ENCODE measurements around the gene AIRE.
"Not testable (repeated sequence)": the region's sequence is repeated elsewhere in the genome, so short reads cannot be mapped to it uniquely, and the experiment has no call there.

The AIRE gene

DNA sequence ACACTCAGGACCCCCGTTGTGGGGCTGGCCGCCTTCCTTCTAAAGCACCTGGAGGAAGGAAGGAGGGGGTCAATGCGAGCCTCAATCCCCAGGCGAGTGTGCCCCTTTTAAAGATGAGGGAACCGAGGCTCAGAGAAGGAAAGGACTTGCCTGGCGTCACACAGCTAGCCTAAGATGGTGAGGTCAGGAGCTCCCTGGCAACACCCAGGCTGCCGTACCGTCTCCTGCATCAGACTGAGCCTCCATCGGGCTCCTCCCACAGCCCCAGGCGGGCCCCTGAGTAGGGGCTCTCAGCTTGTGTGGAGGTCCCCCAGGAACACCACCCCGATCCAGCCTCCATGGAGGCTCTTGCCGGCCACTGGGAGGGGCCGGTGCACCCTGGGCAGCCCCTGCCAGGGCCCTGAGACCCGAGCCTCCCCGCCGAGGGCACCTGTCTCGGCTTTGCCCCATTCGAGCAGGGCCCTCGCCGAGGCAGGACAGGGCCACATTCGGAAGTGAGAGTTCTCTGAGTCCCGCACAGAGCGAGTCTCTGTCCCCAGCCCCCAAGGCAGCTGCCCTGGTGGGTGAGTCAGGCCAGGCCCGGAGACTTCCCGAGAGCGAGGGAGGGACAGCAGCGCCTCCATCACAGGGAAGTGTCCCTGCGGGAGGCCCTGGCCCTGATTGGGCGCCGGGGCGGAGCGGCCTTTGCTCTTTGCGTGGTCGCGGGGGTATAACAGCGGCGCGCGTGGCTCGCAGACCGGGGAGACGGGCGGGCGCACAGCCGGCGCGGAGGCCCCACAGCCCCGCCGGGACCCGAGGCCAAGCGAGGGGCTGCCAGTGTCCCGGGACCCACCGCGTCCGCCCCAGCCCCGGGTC is at the start of gene AIRE:
TSS of gene AIRE (plus strand) at position 739 of the 855 bp plus-strand sequence. CDS start 131 bp downstream, outside the sequence.
- H3K36me3 Mint-ChIP-seq (ENCODE audit: insufficient read depth) = no peaks in the 10 kb centered on the region
- peaks cover 3% of the 10 kb centered on the region for H3K4me1 Mint-ChIP-seq
- ATAC-seq (replicated peaks; ENCODE audit: extremely low read depth, poor library complexity, severe bottlenecking) (no peak), DNase-seq (ENCODE audit: low spot score in 2 of 2) (no peak)
- H3K9me3 Mint-ChIP-seq = no peaks in the 10 kb centered on the region
- no peak within 1 kb of the TSS for H3K27ac Mint-ChIP-seq (ENCODE audit: low read depth)
- H3K27me3 Mint-ChIP-seq = peaks cover 5% of the 10 kb centered on the region
- no peak within 1 kb of the TSS for H3K4me3 Mint-ChIP-seq

DNA sequence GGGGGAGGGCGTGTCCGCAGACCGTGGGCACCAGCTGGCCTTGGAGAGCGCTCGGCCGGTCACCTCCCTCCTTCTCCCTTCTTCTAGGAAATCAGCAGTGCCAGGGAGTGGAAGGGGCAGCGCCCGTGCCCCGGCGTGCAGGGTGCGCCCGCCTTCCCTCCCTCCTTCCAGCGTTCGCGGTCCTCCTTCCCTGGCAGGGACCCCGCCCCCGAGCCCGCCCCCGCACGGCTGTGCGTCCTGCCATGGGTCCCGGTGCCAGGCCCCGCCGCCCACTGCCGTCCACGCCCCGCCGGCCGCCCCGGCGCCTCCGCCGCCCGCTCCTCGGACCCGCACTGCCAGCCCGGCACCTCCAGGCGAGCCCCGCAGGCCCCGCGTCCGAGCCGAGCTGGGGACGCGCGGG is 45.3 kb upstream of the AIRE start:
- not testable (repeated sequence) for H3K9me3 Mint-ChIP-seq

DNA sequence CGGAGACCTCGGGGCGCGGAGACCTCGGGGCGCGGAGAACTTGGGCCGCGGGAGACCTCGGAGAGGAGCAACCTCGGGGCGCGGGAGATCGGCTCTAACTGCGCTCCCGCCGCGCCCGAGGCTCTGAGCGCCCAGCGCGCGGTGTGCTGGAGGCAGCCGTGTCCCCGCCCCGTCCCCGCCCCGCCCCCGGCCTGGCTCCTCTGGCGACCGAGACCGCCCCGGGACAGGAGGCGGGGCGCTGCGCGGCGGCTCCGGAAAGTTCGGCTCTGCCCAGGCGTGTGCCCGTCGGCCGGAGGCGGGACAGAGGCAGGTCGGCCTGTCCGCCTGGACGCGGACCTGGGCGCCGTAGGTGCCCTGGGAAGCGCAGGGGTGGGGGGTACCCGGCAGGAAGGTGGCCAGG is 44.8 kb upstream of the AIRE start, which contains the start of gene ICOSLG:
TSS of gene ICOSLG (minus strand) at position 102 of the 400 bp plus-strand sequence. CDS start 126 bp downstream, outside the sequence.
- not testable (repeated sequence) for H3K9me3 Mint-ChIP-seq; H3K4me3 Mint-ChIP-seq; H3K36me3 Mint-ChIP-seq (ENCODE audit: insufficient read depth); H3K27me3 Mint-ChIP-seq; H3K27ac Mint-ChIP-seq (ENCODE audit: low read depth); H3K4me1 Mint-ChIP-seq; DNase-seq (ENCODE audit: low spot score in 2 of 2)
- peak; percentile 30 for ATAC-seq (replicated peaks; ENCODE audit: extremely low read depth, poor library complexity, severe bottlenecking)

More for the DNA sequence above, 45.3 kb upstream of the AIRE start:
- H3K4me1 Mint-ChIP-seq; H3K36me3 Mint-ChIP-seq (ENCODE audit: insufficient read depth); H3K27me3 Mint-ChIP-seq; DNase-seq (ENCODE audit: low spot score in 2 of 2); ATAC-seq (replicated peaks; ENCODE audit: extremely low read depth, poor library complexity, severe bottlenecking); H3K4me3 Mint-ChIP-seq; H3K27ac Mint-ChIP-seq (ENCODE audit: low read depth): not testable (repeated sequence)

DNA sequence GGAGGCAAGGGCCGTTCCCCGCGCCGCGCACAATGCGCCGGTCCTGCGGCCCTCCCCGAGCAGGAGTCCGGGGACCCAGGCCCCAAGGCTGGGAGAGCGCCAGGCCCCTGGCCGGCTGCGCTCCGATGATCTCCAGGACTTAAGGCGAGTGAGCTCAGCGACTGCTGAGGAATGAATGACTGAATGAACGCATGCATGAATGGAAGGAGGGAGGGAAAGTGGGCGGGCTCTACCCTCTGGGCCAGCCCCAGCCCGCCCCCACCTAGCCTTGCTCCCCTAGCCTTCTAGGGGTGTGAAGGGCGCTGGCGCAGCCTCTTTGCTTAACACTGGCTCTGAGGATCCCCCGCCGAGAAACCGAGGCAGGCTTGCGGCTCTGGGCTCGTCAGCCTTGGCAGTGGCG is 44.4 kb upstream of the AIRE start:
- DNase-seq (ENCODE audit: low spot score in 2 of 2); H3K27me3 Mint-ChIP-seq; H3K9me3 Mint-ChIP-seq; H3K4me3 Mint-ChIP-seq; H3K4me1 Mint-ChIP-seq; H3K36me3 Mint-ChIP-seq (ENCODE audit: insufficient read depth); H3K27ac Mint-ChIP-seq (ENCODE audit: low read depth): not testable (repeated sequence)
- peak; percentile 33 for ATAC-seq (replicated peaks; ENCODE audit: extremely low read depth, poor library complexity, severe bottlenecking)

DNA sequence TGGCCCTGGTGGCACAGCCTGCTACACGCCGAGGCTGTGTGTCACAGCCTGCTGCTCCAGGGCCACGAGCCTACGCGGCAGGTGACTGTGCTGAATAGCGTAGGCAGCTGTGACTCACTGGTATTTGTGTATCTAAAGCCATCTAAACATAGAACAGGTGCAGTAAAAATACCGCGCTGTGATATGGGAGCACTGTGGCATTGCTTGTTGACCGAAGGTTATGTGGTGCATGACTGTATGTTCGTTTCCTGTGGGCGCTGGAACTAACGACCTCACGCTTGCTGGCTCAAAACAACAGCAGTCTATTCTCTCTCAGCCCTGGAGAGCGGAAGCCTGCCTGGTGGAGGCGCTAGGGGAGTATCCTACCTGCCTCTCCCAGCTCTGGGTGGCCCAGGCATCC is 41.7 kb upstream of the AIRE start:
- not testable (repeated sequence) for H3K27me3 Mint-ChIP-seq; H3K4me1 Mint-ChIP-seq; H3K27ac Mint-ChIP-seq (ENCODE audit: low read depth); H3K36me3 Mint-ChIP-seq (ENCODE audit: insufficient read depth); H3K9me3 Mint-ChIP-seq; DNase-seq (ENCODE audit: low spot score in 2 of 2); H3K4me3 Mint-ChIP-seq
- peak; percentile 86 for ATAC-seq (replicated peaks; ENCODE audit: extremely low read depth, poor library complexity, severe bottlenecking)

DNA sequence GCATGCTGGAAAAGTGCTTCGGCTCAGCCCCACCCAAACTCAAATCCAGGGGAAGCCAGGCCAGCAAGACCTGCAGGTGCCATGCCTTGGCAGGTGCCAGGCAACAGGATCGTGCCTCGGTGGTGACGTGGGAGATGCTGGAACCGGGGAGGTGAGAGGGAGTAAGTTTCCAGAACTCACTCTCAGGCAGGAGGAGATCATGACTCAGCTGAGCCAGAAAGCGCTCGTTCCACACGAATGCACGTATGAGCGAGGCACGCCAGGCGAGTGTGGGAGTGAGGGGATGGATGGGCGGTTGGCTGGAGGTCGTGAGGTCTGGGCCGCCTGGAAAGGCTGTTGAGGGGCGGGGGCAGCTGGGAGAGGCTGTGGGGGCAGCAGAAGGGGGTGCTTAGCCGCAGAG is 37.8 kb upstream of the AIRE start:
- not testable (repeated sequence) for ATAC-seq (replicated peaks; ENCODE audit: extremely low read depth, poor library complexity, severe bottlenecking); H3K9me3 Mint-ChIP-seq; H3K36me3 Mint-ChIP-seq (ENCODE audit: insufficient read depth); H3K4me3 Mint-ChIP-seq; H3K4me1 Mint-ChIP-seq; DNase-seq (ENCODE audit: low spot score in 2 of 2); H3K27ac Mint-ChIP-seq (ENCODE audit: low read depth); H3K27me3 Mint-ChIP-seq

DNA sequence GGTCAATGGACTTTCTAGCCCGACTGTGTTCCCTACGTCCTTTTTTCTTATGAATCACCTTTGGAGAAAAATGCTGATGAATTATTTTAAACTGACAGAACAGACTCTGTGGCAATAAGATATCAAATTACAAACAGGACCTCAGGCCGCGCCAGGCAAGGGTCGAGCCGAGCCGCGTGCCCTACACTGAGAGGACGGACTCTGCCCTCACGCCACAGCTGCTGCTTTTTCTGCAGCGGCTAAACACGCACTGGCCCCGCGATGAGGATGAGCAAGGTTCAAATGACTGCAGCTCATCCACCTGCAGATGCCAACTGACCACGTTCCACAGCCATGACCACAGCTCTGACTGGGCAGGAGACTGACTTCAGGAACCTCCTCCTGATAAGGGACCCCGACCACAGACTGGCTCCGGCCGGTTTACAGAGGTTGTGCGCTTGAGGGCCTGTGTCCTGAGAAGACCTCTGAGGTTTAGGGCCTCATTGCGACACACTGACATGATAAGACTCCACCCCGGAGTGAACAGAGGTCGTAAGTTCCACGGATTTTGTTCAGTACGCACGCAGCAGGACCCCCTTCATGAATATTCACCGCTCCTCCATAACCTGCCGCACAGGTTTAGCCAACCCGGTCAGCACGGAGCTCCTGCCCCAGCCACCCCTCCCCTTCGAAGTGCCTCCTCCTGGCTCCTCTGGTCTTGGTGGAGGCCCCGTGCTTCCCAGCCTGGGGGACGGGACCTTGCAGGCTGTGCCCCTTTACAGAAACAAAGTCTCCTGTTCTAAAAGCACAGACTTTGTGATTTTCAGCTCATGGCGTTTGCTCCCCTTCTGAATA is 36.3 kb upstream of the AIRE start:
- not testable (repeated sequence) for H3K27ac Mint-ChIP-seq (ENCODE audit: low read depth); ATAC-seq (replicated peaks; ENCODE audit: extremely low read depth, poor library complexity, severe bottlenecking); H3K9me3 Mint-ChIP-seq; DNase-seq (ENCODE audit: low spot score in 2 of 2); H3K27me3 Mint-ChIP-seq; H3K4me1 Mint-ChIP-seq; H3K4me3 Mint-ChIP-seq; H3K36me3 Mint-ChIP-seq (ENCODE audit: insufficient read depth)

DNA sequence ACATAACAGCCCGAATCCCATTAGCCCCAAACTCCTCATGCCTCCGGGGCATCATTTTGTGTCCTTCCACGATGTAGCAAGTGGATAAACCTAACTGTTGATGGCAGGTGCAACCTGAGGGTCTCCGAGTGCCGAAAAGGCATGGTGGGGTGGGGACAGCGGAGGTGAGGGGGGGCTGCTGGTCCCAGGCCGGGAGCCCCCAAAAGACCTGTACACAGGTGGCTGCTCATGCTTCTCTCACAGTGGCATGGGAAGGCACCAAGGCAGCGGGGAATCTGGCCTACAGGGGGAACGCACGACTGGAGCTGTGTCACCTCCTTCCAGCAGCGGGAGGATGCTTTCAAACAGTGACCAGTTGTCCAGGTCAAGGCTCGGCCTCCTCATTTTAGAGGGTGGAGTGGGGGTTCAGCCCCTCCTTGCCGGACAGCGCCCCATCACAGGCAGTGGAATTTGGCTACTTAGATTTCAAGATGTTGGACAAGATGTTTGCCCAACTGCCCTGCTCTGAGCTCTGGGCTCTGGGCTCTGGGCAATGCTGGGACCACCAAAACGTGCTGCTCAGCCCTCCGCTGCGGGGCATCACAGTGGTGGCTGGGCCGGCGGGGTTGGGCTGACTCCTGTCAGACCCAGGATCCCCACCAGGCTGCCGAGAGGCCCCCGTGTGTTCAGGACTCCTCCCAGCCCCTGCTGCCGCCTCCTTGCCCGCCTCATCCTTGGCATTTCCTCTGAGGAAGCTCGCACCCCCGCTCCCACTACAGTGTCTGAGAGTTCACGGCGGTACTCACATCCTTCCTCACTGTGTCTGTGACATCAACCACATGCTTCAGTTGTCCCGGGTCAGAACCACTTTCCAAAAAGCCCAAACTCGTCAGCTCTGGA is 31.6 kb upstream of the AIRE start:
- Mint-ChIP-seq H3K4me1 (no peaks in the 10 kb centered on the region), H3K27ac (ENCODE audit: low read depth) (no peak overlapping the region), H3K4me3 (no peak overlapping the region), H3K27me3 (peaks cover 17% of the 10 kb centered on the region), H3K9me3 (no peaks in the 10 kb centered on the region), H3K36me3 (ENCODE audit: insufficient read depth) (no peaks in the 10 kb centered on the region)
- ATAC-seq (replicated peaks; ENCODE audit: extremely low read depth, poor library complexity, severe bottlenecking) = no peak
- DNase-seq (ENCODE audit: low spot score in 2 of 2) = no peak

DNA sequence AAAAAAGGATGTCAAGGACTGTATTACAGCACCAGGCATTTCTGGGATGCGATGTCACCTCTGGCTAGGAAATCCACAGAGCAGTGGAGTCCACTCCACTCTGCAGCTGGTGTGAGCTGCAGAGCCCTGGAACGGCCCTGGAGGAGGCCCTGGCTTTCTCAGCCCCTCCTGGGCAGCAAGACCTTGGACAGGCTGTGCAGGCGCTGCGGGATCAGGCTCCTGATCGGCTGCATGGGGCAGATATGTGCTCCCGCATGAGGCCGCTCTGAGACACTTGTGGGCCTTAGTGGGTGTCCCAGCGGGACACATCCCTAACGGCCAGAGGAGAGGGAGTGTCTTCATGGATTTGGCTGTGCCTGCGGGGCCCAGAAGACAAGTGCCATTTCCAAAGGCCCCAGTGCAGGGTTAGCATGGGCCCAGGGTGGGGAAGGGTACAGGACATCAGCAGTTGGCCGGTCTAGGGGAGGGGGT is 30.1 kb upstream of the AIRE start:
- Mint-ChIP-seq H3K36me3 (ENCODE audit: insufficient read depth) (peaks cover 2% of the 10 kb centered on the region), H3K27ac (ENCODE audit: low read depth) (no peak overlapping the region), H3K9me3 (no peaks in the 10 kb centered on the region), H3K27me3 (peaks cover 22% of the 10 kb centered on the region), H3K4me3 (no peak overlapping the region), H3K4me1 (no peaks in the 10 kb centered on the region)
- DNase-seq (ENCODE audit: low spot score in 2 of 2) (no peak), ATAC-seq (replicated peaks; ENCODE audit: extremely low read depth, poor library complexity, severe bottlenecking) (no peak)

DNA sequence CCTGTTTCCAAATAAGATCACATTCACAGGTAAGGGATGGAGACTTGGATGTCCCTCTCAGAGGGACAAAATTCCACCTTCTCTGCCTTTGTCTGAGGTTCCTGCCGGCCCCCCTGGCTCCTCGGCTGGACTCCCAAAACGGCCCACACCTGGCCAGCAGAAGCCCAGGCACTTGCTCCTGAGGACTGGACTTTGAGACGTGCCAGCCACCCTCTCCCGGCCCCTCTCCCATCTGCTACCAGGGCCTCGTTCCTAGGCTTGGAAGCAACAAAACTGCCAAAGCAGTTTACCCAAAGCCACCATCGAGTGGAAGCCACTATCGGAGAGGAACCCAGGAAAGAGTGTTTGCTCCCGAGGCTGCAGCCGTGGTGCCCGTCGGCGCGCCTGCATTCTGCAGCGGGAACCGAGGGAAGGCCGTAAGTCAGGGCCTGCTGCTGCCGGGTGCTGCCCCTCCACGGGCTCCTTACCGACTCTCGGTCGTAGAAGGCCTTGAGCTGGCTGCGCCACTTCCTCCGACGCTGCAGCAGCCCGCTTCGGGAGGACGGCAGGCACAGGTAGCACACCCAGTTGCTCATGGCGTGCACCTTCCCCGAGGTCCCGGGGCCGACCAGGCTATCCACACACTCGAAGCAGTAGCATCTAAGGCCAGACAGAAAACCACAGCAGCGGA is 27.5 kb upstream of the AIRE start:
- DNase-seq (ENCODE audit: low spot score in 2 of 2) (no peak), ATAC-seq (replicated peaks; ENCODE audit: extremely low read depth, poor library complexity, severe bottlenecking) (no peak)
- Mint-ChIP-seq H3K4me1 (no peaks in the 10 kb centered on the region), H3K4me3 (no peak overlapping the region), H3K27ac (ENCODE audit: low read depth) (no peak overlapping the region), H3K27me3 (peaks cover 22% of the 10 kb centered on the region), H3K9me3 (no peaks in the 10 kb centered on the region), H3K36me3 (ENCODE audit: insufficient read depth) (peaks cover 2% of the 10 kb centered on the region)

DNA sequence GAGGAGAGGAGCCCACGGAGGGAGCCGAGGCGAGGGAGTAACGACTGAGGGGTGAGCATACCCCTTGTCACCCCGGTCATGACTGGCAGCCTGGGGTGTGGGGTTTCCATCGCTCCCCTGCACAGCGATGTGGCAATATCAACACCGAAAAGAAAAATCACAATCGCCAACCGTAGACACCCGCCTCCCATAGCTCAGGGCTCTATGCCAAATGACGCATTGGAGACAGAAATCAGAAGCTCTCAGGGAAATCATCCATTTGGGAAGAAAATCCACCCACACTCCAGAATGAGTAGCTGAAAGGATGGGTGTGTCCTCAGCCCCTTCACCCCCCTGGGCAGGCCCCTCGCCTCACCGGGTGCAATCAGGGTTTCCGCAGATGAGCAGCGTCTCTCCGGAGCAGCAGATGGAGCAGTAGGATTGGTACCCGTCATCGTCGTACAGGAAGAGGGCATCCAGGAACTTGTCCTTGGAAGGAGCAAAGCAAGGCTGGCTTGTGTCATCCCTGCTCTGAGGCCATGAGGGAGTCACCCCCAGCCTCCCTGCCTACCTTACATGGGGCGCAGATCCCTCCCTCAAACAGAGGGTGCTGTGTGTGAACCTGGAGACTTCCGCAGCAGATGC is 26.5 kb upstream of the AIRE start:
- no peak overlapping the region for H3K27ac Mint-ChIP-seq (ENCODE audit: low read depth)
- no peak for DNase-seq (ENCODE audit: low spot score in 2 of 2)

More for the DNA sequence above, 26.5 kb upstream of the AIRE start:
- Mint-ChIP-seq H3K4me1 (no peaks in the 10 kb centered on the region), H3K9me3 (no peaks in the 10 kb centered on the region), H3K4me3 (no peak overlapping the region), H3K27me3 (peaks cover 22% of the 10 kb centered on the region), H3K36me3 (ENCODE audit: insufficient read depth) (peaks cover 2% of the 10 kb centered on the region)
- no peak for ATAC-seq (replicated peaks; ENCODE audit: extremely low read depth, poor library complexity, severe bottlenecking)
